ENCODE results near the gene ERO1A. TPM values are rescaled to one million over a fixed set of nuclear protein-coding genes. Genes with fewer than 3 reads are reported as not detected.
A peak's percentile ranks its signal among the peaks of the same experiment; 100 is the strongest.

Gene ERO1A
- polyA plus RNA-seq, 1 donor (not counting 4 experiments of a cell fraction or from before 2014, with no cell fraction given): 131 TPM

- H3K9me1 ChIP-seq (ENCODE audit: control insufficient read depth, extremely low read depth, insufficient read depth, low read length): no peaks in the 10 kb centered on the region
- peaks cover 5% of the 10 kb centered on the region for H4K20me1 ChIP-seq (ENCODE audit: control insufficient read depth, extremely low read depth, insufficient read depth, low read length)
- no peaks in the 10 kb centered on the region for H3K9me3 ChIP-seq (ENCODE audit: control insufficient read depth, low read depth, low read length)
- no peaks in the 10 kb centered on the region for H3K27me3 ChIP-seq (ENCODE audit: control insufficient read depth, extremely low read depth, insufficient read depth, low read length)
- no peak for DNase-seq (ENCODE audit: low read depth, low spot score)
- FAIRE-seq: no peak
- peaks cover 0 to 6% of the 10 kb centered on the region in 2 experiments for H3K36me3 ChIP-seq (ENCODE audit: control insufficient read depth in 2 of 2, extremely low read depth in 1 of 2, insufficient read depth in 2 of 2, low read length in 2 of 2)
- peak overlapping the region in 1 of 3 experiments; percentile 0 for H3K4me3 ChIP-seq (ENCODE audit: control insufficient read depth in 2 of 3, extremely low read depth in 1 of 3, insufficient read depth in 2 of 3, low read depth in 1 of 3, low read length in 3 of 3)
- H3K4me2 ChIP-seq (ENCODE audit: control insufficient read depth, extremely low read depth, insufficient read depth, low read depth, low read length): peak overlapping the region; percentile 81
- H3K9ac ChIP-seq (ENCODE audit: control insufficient read depth, extremely low read depth, insufficient read depth, low read length): no peak overlapping the region
- H2AFZ ChIP-seq (ENCODE audit: control insufficient read depth, low read length): no peak overlapping the region
- H3K4me1 ChIP-seq (ENCODE audit: control insufficient read depth, extremely low read depth, insufficient read depth, low read length): peaks cover 27% of the 10 kb centered on the region
- no peak overlapping the region for H3K27ac ChIP-seq (ENCODE audit: control insufficient read depth, insufficient read depth, low read length)
- H3K79me2 ChIP-seq (ENCODE audit: control insufficient read depth, insufficient read depth, low read length): peaks cover 73% of the 10 kb centered on the region
- TF ChIP-seq CTCF (optimal IDR thresholded peaks at IDR 0.05 in 1 of 3, IDR thresholded peaks at IDR 0.05 in 1 of 3, conservative IDR thresholded peaks at IDR 0.05 in 1 of 3; ENCODE audit: extremely low read depth in 1 of 3, insufficient read depth in 2 of 3, low read length in 3 of 3): no peak
- no peak for TF ChIP-seq EZH2 (IDR thresholded peaks at IDR 0.05; ENCODE audit: low read length)
- dilution Hi-C loops (cut with MboI; ENCODE audit: extremely low pct_ligation_motif_present, low sequenced_read_pairs): no loop called here
Measured at GRCh38 chr14:52693036-52693435, 2.3 kb downstream of the ERO1A start.

- H3K27ac ChIP-seq (ENCODE audit: control insufficient read depth, insufficient read depth, low read length): no peak overlapping the region
- TF ChIP-seq EZH2 (IDR thresholded peaks at IDR 0.05; ENCODE audit: low read length) (no peak), CTCF (optimal IDR thresholded peaks at IDR 0.05 in 1 of 3, IDR thresholded peaks at IDR 0.05 in 1 of 3, conservative IDR thresholded peaks at IDR 0.05 in 1 of 3; ENCODE audit: extremely low read depth in 1 of 3, insufficient read depth in 2 of 3, low read length in 3 of 3) (no peak)
- no peaks in the 10 kb centered on the region for H3K9me3 ChIP-seq (ENCODE audit: control insufficient read depth, low read depth, low read length)
- H3K27me3 ChIP-seq (ENCODE audit: control insufficient read depth, extremely low read depth, insufficient read depth, low read length): no peaks in the 10 kb centered on the region
- H3K9me1 ChIP-seq (ENCODE audit: control insufficient read depth, extremely low read depth, insufficient read depth, low read length): no peaks in the 10 kb centered on the region
- H3K4me3 ChIP-seq (ENCODE audit: control insufficient read depth in 2 of 3, extremely low read depth in 1 of 3, insufficient read depth in 2 of 3, low read depth in 1 of 3, low read length in 3 of 3): peak overlapping the region in 2 of 3 experiments; percentile 3 to 24
- peak overlapping the region; percentile 33 for H3K4me2 ChIP-seq (ENCODE audit: control insufficient read depth, extremely low read depth, insufficient read depth, low read depth, low read length)
- no peak overlapping the region for H2AFZ ChIP-seq (ENCODE audit: control insufficient read depth, low read length)
- dilution Hi-C loops (cut with MboI; ENCODE audit: extremely low pct_ligation_motif_present, low sequenced_read_pairs): no loop called here
- DNase-seq (ENCODE audit: low read depth, low spot score) (no peak), FAIRE-seq (no peak)
- peaks cover 80% of the 10 kb centered on the region for H3K79me2 ChIP-seq (ENCODE audit: control insufficient read depth, insufficient read depth, low read length)
- peaks cover 5% of the 10 kb centered on the region for H4K20me1 ChIP-seq (ENCODE audit: control insufficient read depth, extremely low read depth, insufficient read depth, low read length)
- H3K4me1 ChIP-seq (ENCODE audit: control insufficient read depth, extremely low read depth, insufficient read depth, low read length): peaks cover 27% of the 10 kb centered on the region
- H3K9ac ChIP-seq (ENCODE audit: control insufficient read depth, extremely low read depth, insufficient read depth, low read length): no peak overlapping the region
- H3K36me3 ChIP-seq (ENCODE audit: control insufficient read depth in 2 of 2, extremely low read depth in 1 of 2, insufficient read depth in 2 of 2, low read length in 2 of 2): peaks cover 0 to 6% of the 10 kb centered on the region in 2 experiments
Measured at GRCh38 chr14:52692248-52692962, 3.0 kb downstream of the ERO1A start.
